Gastrocnemius medialis (tissue), 4 donors: ENCODE results near the gene PCSK5.

Source experiments
- CTCF ChIP-seq, 5 experiments: fragments of 450-650 bp in 3 of 5; fragments of 200-600 bp in 2 of 5; sonication (generic) in 2 of 5; IDR thresholded peaks in 4 of 5; conservative IDR thresholded peaks in 1 of 5; 1 replicate in 4 of 5; 2 replicates in 1 of 5; pipeline ENCODE4 v1.5.1; 2016 to 2019; ENCODE audit warnings: antibody characterized with exemption in 5 of 5, mild to moderate bottlenecking in 3 of 5, moderate library complexity in 3 of 5
- POLR2A ChIP-seq, 2 donors: fragments of 450-650 bp; IDR thresholded peaks; one replicate each; pipeline ENCODE4 v1.6.1; 2017; ENCODE audit warnings: antibody characterized with exemption in 2 of 2, mild to moderate bottlenecking in 2 of 2, moderate library complexity in 2 of 2

DNA sequence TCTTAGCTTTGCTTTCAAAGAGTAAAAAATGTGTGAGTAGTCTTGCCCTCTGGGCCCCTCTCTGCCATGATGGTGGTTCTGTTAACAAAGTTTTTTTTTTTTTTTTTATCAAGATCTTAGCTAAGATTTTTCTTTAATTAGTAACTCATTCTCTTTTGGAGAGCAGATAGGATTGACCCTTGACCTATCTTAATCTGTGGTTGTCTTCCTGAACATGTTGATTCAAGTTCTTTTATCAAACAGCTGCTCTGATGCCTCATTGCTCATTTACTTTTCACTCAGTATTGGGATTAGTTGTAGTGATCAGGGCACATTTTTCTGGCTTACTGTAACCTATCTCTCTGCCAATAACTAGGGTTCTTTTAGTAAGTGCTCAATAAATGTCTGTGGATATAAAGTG, 106.3 kb downstream of the PCSK5 start:
- TF ChIP-seq POLR2A (IDR thresholded peaks at IDR 0.05) (no peak), CTCF (IDR thresholded peaks at IDR 0.05 in 4 of 5, conservative IDR thresholded peaks at IDR 0.05 in 1 of 5) (no peak)
